Activated T-helper 17 cell treated with anti-CD3 and anti-CD28 coated beads, Interleukin-2, amount 50 U/mL, for 72 hours (primary cell): ENCODE results near the gene PCK1. TPM values are rescaled to one million over a fixed set of nuclear protein-coding genes. Genes with fewer than 3 reads are reported as not detected.

ENCODE experiments used
- ATAC-seq: fragments of 150-1000 bp; cut with Tn5 transposase; replicated peaks from 2 replicates; pipeline ENCODE4 v1.10.0; 2021; ENCODE audit warnings: mild to moderate bottlenecking, moderate library complexity
- H3K27ac Mint-ChIP-seq: one replicate; pipeline ENCODE4 v1.8.0; 2022; ENCODE audit warnings: mixed read lengths
- H3K27me3 Mint-ChIP-seq: one replicate; pipeline ENCODE4 v1.8.0; 2022; ENCODE audit warnings: mixed read lengths
- H3K36me3 Mint-ChIP-seq: one replicate; pipeline ENCODE4 v1.8.0; 2022; ENCODE audit warnings: low read depth, mild to moderate bottlenecking, mixed read lengths
- H3K4me1 Mint-ChIP-seq: one replicate; pipeline ENCODE4 v1.8.0; 2022; ENCODE audit warnings: mixed read lengths
- H3K4me3 Mint-ChIP-seq: one replicate; pipeline ENCODE4 v1.8.0; 2022; ENCODE audit warnings: mild to moderate bottlenecking, mixed read lengths
- H3K9me3 Mint-ChIP-seq: one replicate; pipeline ENCODE4 v1.8.0; 2022; ENCODE audit warnings: mixed read lengths
- total RNA-seq, 2 donors: library from RNA; stranded (reverse); gene quantifications; one replicate each; pipeline ENCODE4 v1.2.3, GENCODE V29; 2022

Gene PCK1
- total RNA-seq, 2 donors from 2014 or later = not detected

DNA sequence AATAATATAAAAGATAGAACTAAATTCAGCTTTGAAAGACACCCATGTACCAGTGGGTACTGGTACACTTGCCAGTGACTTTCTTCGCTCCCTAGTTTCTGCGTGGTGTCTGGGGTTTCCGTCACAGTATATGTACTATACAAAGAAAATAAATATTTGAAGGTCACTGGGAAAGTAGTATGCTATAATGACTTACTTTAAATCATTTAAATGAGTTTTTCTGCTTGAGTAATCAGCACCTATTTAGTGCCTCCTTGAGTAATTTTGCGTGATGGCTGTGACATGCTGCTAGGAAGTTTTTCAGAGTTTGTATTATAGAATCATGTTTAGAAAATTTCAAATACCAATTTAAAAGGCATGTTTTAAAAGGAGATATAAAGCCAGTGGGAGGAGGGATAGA, 32.8 kb upstream of the PCK1 start:
- peaks cover under 1% of the 10 kb centered on the region for H3K4me1 Mint-ChIP-seq

DNA sequence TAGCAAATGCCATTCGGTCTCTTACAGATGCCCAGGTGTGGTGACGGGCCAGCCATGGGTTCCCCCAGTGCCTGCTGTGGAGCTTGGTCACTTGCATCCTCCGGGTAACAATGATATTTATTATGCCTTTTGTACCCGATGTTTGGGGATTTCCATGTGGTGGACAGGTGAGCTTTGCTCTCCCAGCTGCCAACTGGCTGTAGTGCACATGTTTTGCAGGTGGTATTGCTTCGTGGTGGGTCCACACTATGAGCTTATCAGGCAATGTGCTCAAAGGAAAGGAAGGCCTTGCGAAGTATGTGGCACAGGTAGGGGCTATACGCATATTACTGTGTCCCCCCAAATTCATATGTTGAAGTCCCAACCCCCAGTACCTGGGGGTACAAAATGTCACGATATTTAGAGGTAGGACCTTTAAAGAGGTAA, 31.7 kb upstream of the PCK1 start:
- peaks cover 16% of the 10 kb centered on the region for H3K27me3 Mint-ChIP-seq
- H3K9me3 Mint-ChIP-seq = no peaks in the 10 kb centered on the region
- no peak for ATAC-seq
- no peaks in the 10 kb centered on the region for H3K4me1 Mint-ChIP-seq
- no peak overlapping the region for H3K4me3 Mint-ChIP-seq
- H3K27ac Mint-ChIP-seq = no peak overlapping the region
- no peaks in the 10 kb centered on the region for H3K36me3 Mint-ChIP-seq

More for the DNA sequence above, 32.8 kb upstream of the PCK1 start:
- ATAC-seq = no peak
- Mint-ChIP-seq H3K27ac (no peak overlapping the region), H3K4me3 (no peak overlapping the region), H3K36me3 (no peaks in the 10 kb centered on the region), H3K9me3 (no peaks in the 10 kb centered on the region), H3K27me3 (peaks cover 8% of the 10 kb centered on the region)

DNA sequence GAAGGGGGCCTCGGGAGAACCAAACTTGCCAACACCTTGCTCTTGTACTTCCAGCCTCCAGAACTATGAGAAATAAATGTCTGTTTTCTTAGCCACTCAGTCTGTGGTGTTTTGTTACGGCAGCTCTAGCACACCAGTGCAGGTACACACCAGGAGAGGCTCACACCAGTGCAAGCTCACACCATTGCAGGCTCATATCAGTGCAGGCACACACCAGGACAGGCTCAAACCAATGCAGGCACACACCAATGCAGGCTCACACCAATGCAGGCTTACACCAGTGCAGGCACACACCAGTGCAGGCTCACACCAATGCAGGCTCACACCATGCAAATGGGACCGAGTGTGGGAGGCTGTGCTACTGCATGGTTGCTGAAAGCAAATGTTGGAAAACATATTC, 31.1 kb upstream of the PCK1 start:
- peaks cover 21% of the 10 kb centered on the region for H3K27me3 Mint-ChIP-seq
- ATAC-seq = no peak
- no peaks in the 10 kb centered on the region for H3K36me3 Mint-ChIP-seq
- no peaks in the 10 kb centered on the region for H3K9me3 Mint-ChIP-seq
- H3K4me3 Mint-ChIP-seq = no peak overlapping the region
- H3K27ac Mint-ChIP-seq = no peak overlapping the region
- no peaks in the 10 kb centered on the region for H3K4me1 Mint-ChIP-seq

DNA sequence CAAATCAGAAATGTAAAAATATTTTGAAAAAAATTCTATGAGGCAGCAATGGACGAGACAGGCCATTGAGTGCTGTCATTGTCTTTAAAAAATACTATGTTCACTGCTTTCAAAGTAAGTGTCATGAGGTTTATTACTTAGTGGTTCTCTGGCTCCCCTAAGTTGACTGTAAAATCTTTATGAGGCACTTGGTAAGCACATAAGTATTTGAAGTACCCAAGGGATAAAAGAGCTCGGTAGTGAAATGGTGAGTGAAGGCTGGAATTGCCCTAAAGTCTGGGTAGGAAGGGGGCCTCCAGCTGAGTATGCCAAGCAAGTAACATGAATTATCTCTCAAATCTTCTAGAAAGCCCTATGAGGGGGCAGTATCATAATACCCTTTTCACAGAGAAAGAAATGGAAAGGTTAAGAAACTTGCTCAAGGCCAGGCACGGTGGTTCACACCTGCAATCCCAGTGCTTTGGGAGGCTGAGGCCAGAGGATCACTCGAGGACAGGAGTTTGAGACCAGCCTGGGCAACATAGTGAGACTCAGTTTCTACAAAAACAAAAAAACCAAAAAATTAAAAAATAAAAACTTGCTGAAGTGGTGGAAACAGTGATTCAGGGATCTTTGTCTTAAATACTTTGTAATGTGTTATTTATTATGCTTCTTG, 30.5 kb upstream of the PCK1 start:
- peaks cover 25% of the 10 kb centered on the region for H3K27me3 Mint-ChIP-seq
- H3K27ac Mint-ChIP-seq = no peak overlapping the region
- H3K4me3 Mint-ChIP-seq = no peak overlapping the region
- no peaks in the 10 kb centered on the region for H3K36me3 Mint-ChIP-seq
- no peak for ATAC-seq
- no peaks in the 10 kb centered on the region for H3K4me1 Mint-ChIP-seq
- H3K9me3 Mint-ChIP-seq = no peaks in the 10 kb centered on the region

DNA sequence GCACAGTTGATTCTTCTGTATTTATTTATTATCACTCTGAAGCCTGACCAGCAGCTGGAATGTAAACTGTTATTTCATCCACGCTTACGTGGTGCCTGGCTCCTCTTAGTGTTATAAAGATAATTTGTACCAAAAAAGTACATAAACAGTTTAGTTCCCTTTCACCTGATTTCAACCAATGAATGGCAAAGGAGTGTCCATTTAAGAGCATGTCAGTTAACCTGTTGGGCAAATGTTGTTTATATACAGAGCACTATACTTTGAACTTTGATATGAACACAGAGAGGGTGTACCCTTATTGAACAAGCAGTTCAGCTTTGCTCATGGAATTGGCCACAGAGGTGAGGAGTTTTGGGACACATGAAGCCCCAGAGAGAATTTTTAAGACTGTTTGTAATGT, 28.8 kb upstream of the PCK1 start:
- Mint-ChIP-seq H3K4me3 (no peak overlapping the region), H3K27me3 (peaks cover 38% of the 10 kb centered on the region), H3K4me1 (no peaks in the 10 kb centered on the region), H3K36me3 (no peaks in the 10 kb centered on the region), H3K9me3 (no peaks in the 10 kb centered on the region), H3K27ac (no peak overlapping the region)
- ATAC-seq = no peak

DNA sequence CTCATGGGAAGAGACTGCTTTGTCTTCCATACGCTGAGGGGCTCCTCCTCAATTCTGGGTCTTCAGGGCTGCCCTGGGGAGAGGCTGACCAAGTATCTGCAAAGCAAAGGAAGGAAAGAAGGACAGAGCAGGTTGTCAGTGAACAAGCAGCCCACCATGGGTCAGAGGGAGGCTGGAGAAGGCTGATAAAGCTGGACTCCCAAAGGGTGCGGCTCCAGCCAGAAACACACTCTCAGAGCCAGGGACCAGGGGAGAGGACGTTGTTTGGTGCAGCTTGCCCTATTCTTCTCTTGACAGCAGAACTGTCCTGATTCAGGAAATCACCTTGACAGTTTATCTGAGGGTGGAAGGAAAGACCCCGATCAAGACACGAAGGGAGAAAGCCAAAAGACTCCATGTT, 25.6 kb upstream of the PCK1 start:
- Mint-ChIP-seq H3K27me3 (peaks cover 52% of the 10 kb centered on the region), H3K27ac (no peak overlapping the region), H3K36me3 (no peaks in the 10 kb centered on the region), H3K9me3 (no peaks in the 10 kb centered on the region), H3K4me3 (no peak overlapping the region), H3K4me1 (no peaks in the 10 kb centered on the region)
- ATAC-seq = no peak

DNA sequence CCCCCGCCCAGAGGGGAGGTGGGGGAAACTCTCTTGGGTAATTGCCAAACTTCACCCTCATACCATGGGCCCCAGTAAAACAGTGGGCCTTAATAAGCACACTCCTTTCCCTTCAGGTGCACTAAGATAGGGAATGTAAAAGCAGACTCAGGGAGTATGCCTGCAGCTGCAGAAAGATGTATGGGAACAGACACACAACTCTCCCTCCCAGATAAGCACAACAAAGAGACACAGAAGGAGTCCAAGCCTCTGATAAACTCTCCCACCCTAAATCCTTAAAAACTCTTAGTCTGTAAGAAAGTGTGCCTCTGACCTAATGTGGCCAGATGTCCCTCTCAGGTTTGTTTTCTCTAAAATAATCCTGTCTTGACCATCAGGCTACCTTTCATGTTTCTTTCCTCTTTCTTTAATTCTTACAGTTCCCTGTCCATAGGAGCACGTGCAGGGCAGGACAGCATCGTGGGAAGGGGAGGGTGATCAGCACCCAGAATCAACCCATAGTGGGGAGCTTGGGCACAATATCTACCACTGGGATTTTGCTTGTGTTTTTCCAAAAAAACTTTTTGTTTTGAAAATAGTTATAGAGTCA, 24.7 kb upstream of the PCK1 start:
- Mint-ChIP-seq H3K36me3 (no peaks in the 10 kb centered on the region), H3K27ac (no peak overlapping the region), H3K4me1 (no peaks in the 10 kb centered on the region), H3K27me3 (peaks cover 60% of the 10 kb centered on the region), H3K9me3 (no peaks in the 10 kb centered on the region), H3K4me3 (no peak overlapping the region)
- ATAC-seq = no peak

DNA sequence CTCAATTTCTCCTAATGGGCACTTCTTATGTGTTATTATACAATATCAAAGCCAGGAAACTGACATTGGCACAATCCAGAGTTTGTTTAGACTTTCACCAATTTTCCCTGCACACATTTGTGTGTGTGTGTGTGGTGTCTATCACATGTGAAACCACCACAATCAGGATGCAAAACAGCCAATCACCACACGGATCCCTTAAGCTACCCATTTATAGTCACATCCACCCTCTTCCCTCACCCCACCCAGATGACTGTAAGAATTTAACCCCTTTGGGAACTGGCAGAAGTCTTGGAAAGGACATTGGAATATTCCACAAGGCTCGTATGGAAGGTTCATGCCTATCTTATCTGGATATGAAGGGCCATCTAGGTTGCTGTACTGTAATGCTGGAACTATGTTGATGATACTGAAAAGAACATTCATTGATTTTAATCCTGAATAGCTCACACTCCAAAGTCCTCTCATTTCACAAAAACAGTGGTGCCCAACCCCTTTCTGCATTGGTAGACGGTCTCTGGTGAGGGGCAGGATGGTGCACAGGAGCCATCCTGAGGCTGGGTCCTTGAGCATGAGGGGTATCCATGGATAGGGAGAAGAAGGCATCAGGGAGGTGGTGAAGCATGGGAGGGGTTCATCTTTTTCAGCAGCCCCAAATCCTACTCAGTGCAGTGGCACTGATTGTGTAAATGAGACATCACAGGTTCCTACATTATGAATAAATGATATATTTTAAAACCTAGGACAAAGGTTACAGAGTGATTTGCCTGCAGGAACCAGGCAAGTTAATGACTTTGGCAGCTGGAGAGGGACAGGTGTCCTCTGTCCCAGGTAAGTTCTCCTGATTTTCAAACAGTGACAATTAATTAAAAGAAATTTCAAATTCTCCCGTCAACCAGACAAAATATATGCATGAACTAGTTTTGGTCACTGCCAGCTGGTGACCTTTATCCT, 23.9 kb upstream of the PCK1 start:
- no peaks in the 10 kb centered on the region for H3K4me1 Mint-ChIP-seq
- no peak for ATAC-seq
- H3K36me3 Mint-ChIP-seq = no peaks in the 10 kb centered on the region
- H3K9me3 Mint-ChIP-seq = no peaks in the 10 kb centered on the region
- peaks cover 61% of the 10 kb centered on the region for H3K27me3 Mint-ChIP-seq
- no peak overlapping the region for H3K27ac Mint-ChIP-seq
- H3K4me3 Mint-ChIP-seq = no peak overlapping the region

DNA sequence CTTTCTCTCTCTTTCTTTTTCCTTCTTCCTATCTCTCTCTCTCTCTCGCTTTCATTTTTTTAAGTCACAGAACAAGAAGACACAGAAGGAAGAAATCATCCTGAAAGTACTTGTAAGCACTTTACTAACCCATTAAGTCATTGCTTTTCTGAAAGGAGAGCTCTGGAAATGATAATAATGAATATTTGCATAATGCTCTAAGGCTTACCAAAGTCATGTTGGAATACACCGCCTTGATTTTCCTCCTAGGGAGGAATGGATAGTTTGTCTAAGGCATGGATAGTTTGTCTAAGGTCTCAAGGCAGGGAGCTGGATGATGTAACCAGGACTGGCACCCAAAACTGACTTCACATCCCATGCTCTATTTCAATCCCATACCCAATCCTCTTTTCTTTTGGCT, 23.1 kb upstream of the PCK1 start:
- Mint-ChIP-seq H3K4me3 (no peak overlapping the region), H3K4me1 (no peaks in the 10 kb centered on the region), H3K9me3 (no peaks in the 10 kb centered on the region), H3K36me3 (no peaks in the 10 kb centered on the region), H3K27ac (no peak overlapping the region), H3K27me3 (peaks cover 58% of the 10 kb centered on the region)
- ATAC-seq = no peak

DNA sequence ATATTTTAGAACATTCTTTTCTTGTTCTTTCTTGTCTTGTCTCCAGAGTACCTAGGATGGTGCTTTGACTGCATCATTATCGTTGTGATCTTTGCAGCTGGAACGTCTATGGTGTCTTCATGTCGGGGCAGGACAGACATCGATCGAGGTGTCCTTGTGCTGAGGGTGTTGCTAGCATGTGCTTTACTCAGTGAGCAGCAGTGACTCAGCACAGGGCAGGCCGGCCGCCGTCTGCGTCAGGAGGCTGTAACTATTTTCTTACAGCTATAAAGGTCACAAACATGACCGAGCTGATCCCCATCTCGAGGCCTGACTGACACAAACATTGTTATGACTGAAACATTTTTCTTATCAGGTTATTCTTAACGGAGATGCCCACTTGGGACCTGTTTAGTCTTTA, 21.0 kb upstream of the PCK1 start:
- H3K27me3 Mint-ChIP-seq = peaks cover 45% of the 10 kb centered on the region
- H3K36me3 Mint-ChIP-seq = no peaks in the 10 kb centered on the region
- no peak overlapping the region for H3K4me3 Mint-ChIP-seq
- no peak overlapping the region for H3K27ac Mint-ChIP-seq
- ATAC-seq = no peak
- H3K9me3 Mint-ChIP-seq = no peaks in the 10 kb centered on the region
- H3K4me1 Mint-ChIP-seq = no peaks in the 10 kb centered on the region

DNA sequence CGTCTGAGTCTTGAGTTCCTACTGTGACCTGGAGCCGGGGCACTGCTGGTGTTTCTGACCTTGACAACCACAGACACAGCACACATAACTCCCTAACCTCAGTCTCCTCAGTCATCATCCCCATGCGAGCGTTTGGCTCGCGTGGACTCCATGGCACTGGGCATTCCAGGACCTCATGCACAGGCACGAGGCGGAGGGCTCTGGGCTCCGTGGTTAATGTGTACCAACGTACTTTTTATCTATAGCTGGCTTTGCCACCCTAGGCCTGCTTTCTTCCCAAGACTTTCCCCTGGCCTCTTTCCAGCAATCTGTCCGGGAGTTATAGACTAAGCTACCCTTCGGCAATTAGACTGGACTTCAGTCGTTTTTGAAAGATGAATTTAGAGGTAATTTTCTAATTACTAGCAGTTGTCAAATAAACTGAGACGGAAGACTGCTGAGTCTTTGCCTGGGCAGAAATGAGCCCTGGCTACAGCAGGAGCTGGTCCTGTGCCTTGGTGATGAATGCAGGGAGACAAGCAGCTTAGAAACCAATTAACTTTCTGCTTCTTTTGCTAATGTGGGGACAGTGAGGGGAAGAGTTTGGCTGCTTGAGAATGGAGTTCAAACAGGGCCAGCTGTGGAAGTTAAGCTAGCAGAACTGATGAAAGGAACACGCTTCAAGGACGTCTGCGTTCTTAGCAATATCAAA, 19.9 kb upstream of the PCK1 start:
- Mint-ChIP-seq H3K27ac (no peak overlapping the region), H3K4me3 (no peak overlapping the region), H3K4me1 (no peaks in the 10 kb centered on the region), H3K27me3 (peaks cover 40% of the 10 kb centered on the region), H3K36me3 (no peaks in the 10 kb centered on the region), H3K9me3 (no peaks in the 10 kb centered on the region)
- no peak for ATAC-seq

DNA sequence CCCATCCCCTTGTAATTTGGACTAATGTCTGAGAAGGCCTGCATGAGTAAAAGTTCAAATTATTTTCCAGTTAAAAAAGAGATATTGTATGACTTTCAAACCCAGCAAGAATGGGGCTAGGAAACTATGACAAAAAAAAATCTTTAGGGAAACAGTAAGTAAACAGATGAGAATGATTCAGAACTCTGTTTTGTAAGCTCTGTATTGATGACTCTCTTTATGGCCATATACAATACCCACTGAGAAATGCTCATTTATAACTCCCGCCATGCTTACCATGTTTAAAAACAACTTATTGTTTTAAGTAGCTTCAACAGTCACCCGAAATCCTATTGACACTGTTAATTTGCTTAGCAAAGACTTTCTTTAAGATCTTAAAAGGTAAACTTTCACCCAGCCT, 17.2 kb upstream of the PCK1 start:
- Mint-ChIP-seq H3K27ac (no peak overlapping the region), H3K4me3 (no peak overlapping the region), H3K9me3 (no peaks in the 10 kb centered on the region), H3K4me1 (no peaks in the 10 kb centered on the region), H3K36me3 (no peaks in the 10 kb centered on the region), H3K27me3 (peaks cover 26% of the 10 kb centered on the region)
- no peak for ATAC-seq

DNA sequence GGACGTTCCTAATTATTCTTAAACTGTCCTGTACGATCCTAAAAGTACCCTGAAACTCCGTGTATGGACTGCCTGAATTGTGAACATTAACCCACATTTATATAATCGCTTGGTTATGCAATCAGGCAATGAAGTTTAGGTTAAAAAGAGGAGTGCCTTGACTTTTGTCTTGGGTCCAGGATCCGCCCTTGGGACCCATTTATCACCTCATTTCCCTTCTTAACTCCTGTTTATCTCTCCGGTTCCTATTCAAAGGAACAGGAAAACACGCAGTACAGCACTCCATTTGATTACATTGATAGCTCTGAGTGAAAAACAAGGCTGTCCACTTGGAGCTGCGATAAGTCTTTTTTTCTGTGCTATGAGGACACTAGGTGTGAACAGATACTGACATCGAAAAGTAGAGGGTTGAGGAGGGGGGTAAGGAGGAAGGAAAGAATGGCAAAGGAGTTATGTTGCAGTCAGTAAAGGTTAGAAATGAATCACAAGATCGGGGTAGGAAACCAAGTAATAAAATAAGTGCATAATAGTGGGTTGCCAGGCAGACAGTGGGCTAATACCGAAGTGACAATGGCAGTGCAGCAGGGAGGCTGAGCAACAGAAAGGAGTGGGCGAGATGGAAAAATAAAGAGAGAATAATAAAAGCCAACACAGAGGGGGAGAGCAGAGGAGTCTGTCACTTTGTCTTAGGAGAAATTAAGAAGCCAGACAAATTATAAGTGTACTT, 15.9 kb upstream of the PCK1 start:
- no peaks in the 10 kb centered on the region for H3K36me3 Mint-ChIP-seq
- H3K27me3 Mint-ChIP-seq = peaks cover 21% of the 10 kb centered on the region
- H3K4me1 Mint-ChIP-seq = no peaks in the 10 kb centered on the region
- H3K27ac Mint-ChIP-seq = no peak overlapping the region
- no peaks in the 10 kb centered on the region for H3K9me3 Mint-ChIP-seq
- no peak overlapping the region for H3K4me3 Mint-ChIP-seq
- ATAC-seq = no peak
